Suppressor macrophage treated with lipopolysaccharide for 4 hours (primary cell): ENCODE data around the gene CD81.

Experiments
- DNase-seq: peaks from one replicate; pipeline ENCODE4 v3.0.0-alpha.2; 2020

CD81 gene

GRCh38 chr11:2391181-2391975 lies 14.3 kb downstream of the CD81 start:
- DNase-seq = no peak

GRCh38 chr11:2392241-2392959 lies 15.3 kb downstream of the CD81 start:
- DNase-seq = no peak

GRCh38 chr11:2393111-2393868 lies 16.2 kb downstream of the CD81 start:
- no peak for DNase-seq

GRCh38 chr11:2393941-2394817 lies 17.1 kb downstream of the CD81 start:
- no peak for DNase-seq

- no peak for DNase-seq
These were observed 17.7 kb downstream of the CD81 start for GRCh38 chr11:2394818-2395105.

- DNase-seq = no peak
These were observed 18.2 kb downstream of the CD81 start for GRCh38 chr11:2395211-2395730.

GRCh38 chr11:2395856-2396255 lies 18.7 kb downstream of the CD81 start:
- no peak for DNase-seq

- no peak for DNase-seq
These were observed 19.4 kb downstream of the CD81 start for GRCh38 chr11:2396471-2396870.

GRCh38 chr11:2397005-2397404 lies 19.9 kb downstream of the CD81 start:
- no peak for DNase-seq

- DNase-seq = no peak
These were observed 21.7 kb downstream of the CD81 start for GRCh38 chr11:2398664-2399355.

GRCh38 chr11:2399488-2400068 lies 22.5 kb downstream of the CD81 start:
- no peak for DNase-seq

- DNase-seq = peak; percentile 100
These were observed 23.1 kb downstream of the CD81 start, which contains the start of gene TSSC4 for GRCh38 chr11:2400069-2400761. Gene TSSC4 (plus strand): TSS chr11:2400750. CDS start chr11:2402634, 1,884 bp downstream.

GRCh38 chr11:2400762-2401435 lies 23.8 kb downstream of the CD81 start:
- DNase-seq = no peak

- no peak for DNase-seq
These were observed 24.4 kb downstream of the CD81 start for GRCh38 chr11:2401436-2401984.

- no peak for DNase-seq
These were observed 25.0 kb downstream of the CD81 start for GRCh38 chr11:2402106-2402505.

GRCh38 chr11:2402890-2403645 lies 26.0 kb downstream of the CD81 start:
- DNase-seq = no peak

- no peak for DNase-seq
These were observed 27.7 kb downstream of the CD81 start for GRCh38 chr11:2404735-2405196.

GRCh38 chr11:2406451-2406850 lies 29.3 kb downstream of the CD81 start:
- no peak for DNase-seq

GRCh38 chr11:2406878-2407410 lies 29.8 kb downstream of the CD81 start:
- no peak for DNase-seq
